Natural killer cell (primary cell): ENCODE results near the gene AFAP1L2. TPM values are rescaled to one million over a fixed set of nuclear protein-coding genes. Genes with fewer than 3 reads are reported as not detected.

Experiments
- ATAC-seq, 3 donors: fragments of 150-1000 bp in 2 of 3; fragments of 200-7000 bp in 1 of 3; cut with Tn5 transposase; 1 replicate in 1 of 3; 2 replicates in 2 of 3; pipeline ENCODE4 v1.10.0; 2021; ENCODE audit warnings: mild to moderate bottlenecking in 2 of 3, moderate library complexity in 2 of 3
- DNase-seq, 2 donors: peaks; one replicate each; pipeline versions ENCODE4 v3.0.0 to v3.0.0-alpha.2; 2013 to 2021; ENCODE audit warnings: mixed read lengths in 1 of 2
- H3K27ac ChIP-seq: one replicate; pipeline ENCODE4 v1.5.1; 2013; ENCODE audit warnings: mild to moderate bottlenecking, low read length
- H3K27me3 ChIP-seq: one replicate; pipeline ENCODE4 v1.6.1; 2013; ENCODE audit warnings: low read length; ENCODE audit not compliant: control insufficient read depth, insufficient read depth
- H3K36me3 ChIP-seq: one replicate; pipeline ENCODE4 v1.6.1; 2013; ENCODE audit warnings: low read length; ENCODE audit not compliant: control insufficient read depth, insufficient read depth
- H3K4me1 ChIP-seq: one replicate; pipeline ENCODE4 v1.6.1; 2013; ENCODE audit warnings: low read length; ENCODE audit not compliant: control insufficient read depth, insufficient read depth
- H3K4me3 ChIP-seq: one replicate; pipeline ENCODE4 v1.5.1; 2013; ENCODE audit warnings: low read length
- H3K9me3 ChIP-seq: one replicate; pipeline ENCODE4 v1.6.1; 2013; ENCODE audit warnings: low read length; ENCODE audit not compliant: control insufficient read depth, insufficient read depth
- H3K27ac Mint-ChIP-seq, 2 donors: one replicate each; pipeline ENCODE4 v1.8.0; 2022; ENCODE audit warnings: mild to moderate bottlenecking in 2 of 2, mixed read lengths in 2 of 2, moderate library complexity in 1 of 2
- H3K27me3 Mint-ChIP-seq, 2 donors: one replicate each; pipeline ENCODE4 v1.8.0; 2022; ENCODE audit warnings: low read depth in 2 of 2, mixed read lengths in 2 of 2
- H3K36me3 Mint-ChIP-seq: one replicate; pipeline ENCODE4 v1.8.0; 2022; ENCODE audit warnings: mixed read lengths
- H3K4me1 Mint-ChIP-seq, 2 donors: one replicate each; pipeline ENCODE4 v1.8.0; 2022; ENCODE audit warnings: mixed read lengths in 2 of 2
- H3K4me3 Mint-ChIP-seq: one replicate; pipeline ENCODE4 v1.8.0; 2022; ENCODE audit warnings: mild to moderate bottlenecking, moderate library complexity, mixed read lengths
- H3K9me3 Mint-ChIP-seq, 2 donors: one replicate each; pipeline ENCODE4 v1.8.0; 2022; ENCODE audit warnings: mixed read lengths in 2 of 2
- WGBS: methylation state at CpG from one replicate; pipeline ENCODE4 v1.1.7; 2013; ENCODE audit warnings: missing lambda C conversion rate; ENCODE audit not compliant: insufficient coverage; 5-methylcytosine and 5-hydroxymethylcytosine counted together
- intact Hi-C: fragments of 100-400 bp; cut with micrococcal nuclease; formaldehyde crosslinking; loops from one replicate; pipeline ENCODE4 v1.14.2; 2022
- total RNA-seq, 4 donors: library from RNA; stranded (reverse); fragments of 120-200 nt in 1 of 4; gene quantifications; one replicate each; pipeline versions ENCODE4 v1.2.3 to v1.2.4, GENCODE V29; 2013 to 2022
- TF ChIP-seq, protein P1 (sequence below): fragments of 200-600 bp; IDR thresholded peaks from one replicate; pipeline ENCODE4 v1.8.0; 2022; ENCODE audit warnings: antibody characterized with exemption

Gene AFAP1L2
- total RNA-seq, 3 donors from 2014 or later (not counting 1 experiment from before 2014, with no cell fraction given) = 0.66 to 2.8 (median 1.3) TPM

DNA sequence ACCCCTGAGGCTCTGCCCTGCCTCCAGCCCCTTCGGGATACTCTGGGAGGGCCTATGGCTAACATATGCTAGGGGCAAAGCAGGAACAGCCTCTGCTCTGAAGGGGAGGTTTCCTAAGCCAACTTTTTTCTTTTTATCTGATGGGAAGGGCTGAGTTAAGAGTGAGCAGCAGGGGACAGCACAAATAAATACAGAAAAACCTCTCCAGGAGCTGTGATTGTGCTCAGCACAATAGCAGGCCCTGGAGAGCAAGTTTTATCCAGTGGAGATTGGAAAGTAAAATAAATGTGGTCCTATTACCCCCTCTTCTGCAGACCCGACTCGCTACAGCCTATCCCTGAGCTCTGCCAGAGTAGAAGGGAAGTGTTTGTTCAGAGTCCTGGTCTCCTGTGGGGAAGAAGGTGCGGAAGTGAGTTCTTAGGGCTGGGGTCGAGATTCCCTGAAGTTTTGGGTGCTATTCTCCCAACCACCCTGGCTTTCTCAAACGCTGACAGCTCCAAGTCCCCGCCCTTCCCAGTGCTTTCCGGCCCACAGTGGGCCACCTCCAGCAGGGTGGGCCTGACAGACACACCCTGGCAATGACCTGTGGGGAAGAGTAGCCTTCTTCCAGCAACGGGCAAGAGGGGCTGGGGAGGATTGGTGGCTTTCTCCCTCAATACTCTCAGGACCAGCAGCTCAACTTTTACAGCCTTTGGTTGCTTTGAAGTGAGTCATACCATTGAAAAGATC is 23.0 kb upstream of the AFAP1L2 start:
- Mint-ChIP-seq H3K27ac (no peak overlapping the region), H3K9me3 (no peaks in the 10 kb centered on the region), H3K4me3 (no peak overlapping the region), H3K27me3 (peaks cover 0 to 3% of the 10 kb centered on the region in 2 donors), H3K36me3 (no peaks in the 10 kb centered on the region), H3K4me1 (no peaks in the 10 kb centered on the region)
- intact Hi-C loops = no loop called here
- no peak for DNase-seq
- ATAC-seq = no peak
- WGBS = 95% methylated on average over 9 of the region's 9 CpGs
- Histone ChIP-seq H3K4me3 (no peak overlapping the region), H3K27me3 (no peaks in the 10 kb centered on the region), H3K27ac (no peak overlapping the region), H3K4me1 (no peaks in the 10 kb centered on the region), H3K9me3 (no peaks in the 10 kb centered on the region), H3K36me3 (no peaks in the 10 kb centered on the region)
- TF ChIP-seq, protein P1, sequence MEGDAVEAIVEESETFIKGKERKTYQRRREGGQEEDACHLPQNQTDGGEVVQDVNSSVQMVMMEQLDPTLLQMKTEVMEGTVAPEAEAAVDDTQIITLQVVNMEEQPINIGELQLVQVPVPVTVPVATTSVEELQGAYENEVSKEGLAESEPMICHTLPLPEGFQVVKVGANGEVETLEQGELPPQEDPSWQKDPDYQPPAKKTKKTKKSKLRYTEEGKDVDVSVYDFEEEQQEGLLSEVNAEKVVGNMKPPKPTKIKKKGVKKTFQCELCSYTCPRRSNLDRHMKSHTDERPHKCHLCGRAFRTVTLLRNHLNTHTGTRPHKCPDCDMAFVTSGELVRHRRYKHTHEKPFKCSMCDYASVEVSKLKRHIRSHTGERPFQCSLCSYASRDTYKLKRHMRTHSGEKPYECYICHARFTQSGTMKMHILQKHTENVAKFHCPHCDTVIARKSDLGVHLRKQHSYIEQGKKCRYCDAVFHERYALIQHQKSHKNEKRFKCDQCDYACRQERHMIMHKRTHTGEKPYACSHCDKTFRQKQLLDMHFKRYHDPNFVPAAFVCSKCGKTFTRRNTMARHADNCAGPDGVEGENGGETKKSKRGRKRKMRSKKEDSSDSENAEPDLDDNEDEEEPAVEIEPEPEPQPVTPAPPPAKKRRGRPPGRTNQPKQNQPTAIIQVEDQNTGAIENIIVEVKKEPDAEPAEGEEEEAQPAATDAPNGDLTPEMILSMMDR = no peak

DNA sequence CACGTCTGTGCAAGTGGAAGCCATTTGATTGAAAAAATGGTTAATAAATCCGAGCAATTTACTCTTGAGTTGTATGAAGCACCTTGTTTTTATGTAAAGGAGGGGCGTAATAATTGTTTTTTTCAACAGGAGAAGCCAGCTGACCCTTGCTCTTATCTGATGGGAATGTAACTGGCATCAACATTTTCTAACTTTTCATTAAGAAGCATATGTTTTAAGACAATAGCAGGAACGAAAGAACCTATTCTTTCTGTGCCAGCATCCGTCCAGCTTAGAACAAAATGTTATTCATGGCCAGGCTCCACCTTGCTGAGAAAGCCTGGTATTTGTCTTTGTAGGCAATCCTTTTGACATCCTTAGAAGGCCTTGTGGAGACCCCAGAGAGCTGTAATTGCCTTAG is 22.2 kb upstream of the AFAP1L2 start:
- H3K27me3 Mint-ChIP-seq = peaks cover 0 to 5% of the 10 kb centered on the region in 2 donors
- Histone ChIP-seq H3K27ac (no peak overlapping the region), H3K4me1 (no peaks in the 10 kb centered on the region), H3K27me3 (no peaks in the 10 kb centered on the region), H3K9me3 (no peaks in the 10 kb centered on the region), H3K36me3 (no peaks in the 10 kb centered on the region), H3K4me3 (no peak overlapping the region)
- no peaks in the 10 kb centered on the region for H3K9me3 Mint-ChIP-seq
- intact Hi-C loops = no loop called here
- no peak overlapping the region for H3K4me3 Mint-ChIP-seq
- H3K27ac Mint-ChIP-seq = no peak overlapping the region
- 70% methylated on average over 5 of the region's 5 CpGs for WGBS
- DNase-seq = no peak
- H3K36me3 Mint-ChIP-seq = no peaks in the 10 kb centered on the region
- H3K4me1 Mint-ChIP-seq = no peaks in the 10 kb centered on the region
- ATAC-seq = no peak
- TF ChIP-seq, protein P1 = no peak

DNA sequence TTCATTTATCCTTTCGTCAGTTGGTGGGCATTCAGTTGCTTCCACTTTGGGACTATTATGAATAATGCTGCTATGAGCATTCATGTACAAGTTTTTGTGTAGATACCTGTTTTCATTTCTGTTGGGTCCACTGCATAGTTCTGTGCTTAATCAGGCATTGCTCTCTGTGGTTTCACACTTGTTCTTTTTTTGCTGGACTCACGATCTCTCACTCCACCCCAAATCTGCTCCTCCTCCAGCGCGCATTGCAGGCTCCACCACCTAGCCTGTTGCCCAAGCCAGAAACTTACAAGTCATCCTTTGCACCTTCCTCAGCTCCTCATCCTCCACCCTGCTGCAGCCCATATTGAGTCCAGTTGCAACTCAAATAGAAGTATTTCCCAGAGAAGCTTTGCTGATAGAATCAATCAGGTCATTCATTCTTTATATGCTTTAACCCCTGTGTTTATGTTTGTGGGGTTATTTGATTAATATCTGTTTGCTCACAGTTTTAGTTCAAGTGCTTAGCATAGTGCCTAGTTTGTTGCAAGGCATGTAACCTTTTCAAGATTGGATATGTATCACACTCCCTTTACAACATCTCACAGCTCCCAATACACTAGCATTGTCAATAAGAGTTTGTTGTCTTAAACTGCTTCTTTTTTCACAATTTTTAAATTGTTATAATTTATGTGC is 16.6 kb upstream of the AFAP1L2 start:
- ATAC-seq (no peak), DNase-seq (no peak)
- Mint-ChIP-seq H3K36me3 (no peaks in the 10 kb centered on the region), H3K27me3 (peaks cover 12% of the 10 kb centered on the region in 2 donors), H3K4me1 (peaks cover 19 to 24% of the 10 kb centered on the region in 2 donors), H3K4me3 (peak overlapping the region; percentile 4), H3K27ac (no peak overlapping the region), H3K9me3 (no peaks in the 10 kb centered on the region)
- Histone ChIP-seq H3K27me3 (no peaks in the 10 kb centered on the region), H3K27ac (no peak overlapping the region), H3K36me3 (no peaks in the 10 kb centered on the region), H3K4me1 (peaks cover 17% of the 10 kb centered on the region), H3K4me3 (no peak overlapping the region), H3K9me3 (no peaks in the 10 kb centered on the region)
- WGBS = 44% methylated on average over 4 of the region's 4 CpGs
- TF ChIP-seq, protein P1 = no peak
- intact Hi-C loops = no loop called here
